Endothelial cell of umbilical vein (primary cell): ENCODE results near the gene NDUFS1. TPM values are rescaled to one million over a fixed set of nuclear protein-coding genes. Genes with fewer than 3 reads are reported as not detected.

Experiments used
- BruUV-seq: library from RNA; stranded (reverse); fragments of 400-500 nt; replicated peaks from 2 replicates; lab custom pipeline; 2021; lab: Mats Ljungman, UMichigan
- CTCF ChIA-PET: fragments of 300-600, 350-600 bp; sonication (Branson Sonifier 250); formaldehyde crosslinking; loops from one replicate; lab custom pipeline; 2021; ENCODE audit warnings: antibody characterized with exemption, inconsistent platforms; lab: Charles Lee
- POLR2A ChIA-PET: fragments of 300-600, 350-600 bp; sonication (Branson Sonifier 250); formaldehyde crosslinking; loops from one replicate; lab custom pipeline; 2021; ENCODE audit warnings: antibody characterized with exemption, inconsistent platforms; lab: Charles Lee
- DNase-seq: peaks from one replicate; pipeline ENCODE4 v3.0.0-alpha.2; 2011; ENCODE audit warnings: low read depth, low spot score
- FAIRE-seq: peaks from 2 replicates; lab custom pipeline; 2011; peaks lifted over from hg19 to GRCh38; lab: Jason Lieb, UNC
- H2AFZ ChIP-seq: 2 replicates; pipeline ENCODE4 v1.6.0; 2012; ENCODE audit warnings: low read depth, low read length, control low read depth, inconsistent platforms
- H3K27ac ChIP-seq: 2 replicates; pipeline ENCODE4 v1.5.1; 2011; ENCODE audit warnings: low read depth, mild to moderate bottlenecking, control low read depth, low read length, moderate library complexity; ENCODE audit not compliant: insufficient read depth
- H3K27me3 ChIP-seq, 2 experiments: 2 replicates each; pipeline versions ENCODE4 v1.6.0 to v1.6.1; 2011; ENCODE audit warnings: low read length in 2 of 2, mixed read lengths in 1 of 2; ENCODE audit not compliant: control insufficient read depth in 2 of 2, insufficient read depth in 2 of 2
- H3K36me3 ChIP-seq, 2 experiments: 2 replicates in 1 of 2; 3 replicates in 1 of 2; pipeline ENCODE4 v1.5.1; 2011; ENCODE audit warnings: low read length in 2 of 2, mild to moderate bottlenecking in 1 of 2, moderate library complexity in 1 of 2; ENCODE audit not compliant: control insufficient read depth in 2 of 2, insufficient read depth in 2 of 2; ENCODE audit errors: extremely low read depth in 1 of 2
- H3K4me1 ChIP-seq: 3 replicates; pipeline ENCODE4 v1.5.1; 2011; ENCODE audit warnings: mild to moderate bottlenecking, low read length; ENCODE audit not compliant: control insufficient read depth, insufficient read depth; ENCODE audit errors: extremely low read depth
- H3K4me2 ChIP-seq: 2 replicates; pipeline ENCODE4 v1.6.1; 2011; ENCODE audit warnings: low read length, control low read depth, mixed read lengths; ENCODE audit not compliant: insufficient read depth
- H3K4me3 ChIP-seq, 3 experiments: fragments of 200-600 bp in 1 of 3; sonication (generic), shearing (Covaris generic) in 1 of 3; replicated peaks in 1 of 3; 2 replicates each; pipeline ENCODE4 v1.5.1; 2011 to 2016; ENCODE audit warnings: control low read depth in 3 of 3, low read length in 3 of 3, mild to moderate bottlenecking in 2 of 3, inconsistent platforms in 1 of 3, low read depth in 1 of 3, moderate library complexity in 1 of 3; ENCODE audit not compliant: insufficient read depth in 1 of 3
- H3K79me2 ChIP-seq: 2 replicates; pipeline ENCODE4 v1.6.0; 2012; ENCODE audit warnings: low read length, inconsistent platforms; ENCODE audit not compliant: control insufficient read depth, insufficient read depth
- H3K9ac ChIP-seq: replicated peaks from 2 replicates; pipeline ENCODE3; 2011; ENCODE audit warnings: low read length, control low read depth; ENCODE audit not compliant: insufficient read depth; ENCODE audit errors: extremely low read depth
- H3K9me1 ChIP-seq: replicated peaks from 3 replicates; pipeline ENCODE4 v1.6.0; 2011; ENCODE audit warnings: mild to moderate bottlenecking, low read length; ENCODE audit not compliant: control insufficient read depth, insufficient read depth; ENCODE audit errors: extremely low read depth
- H3K9me3 ChIP-seq: replicated peaks from 2 replicates; pipeline ENCODE4 v1.5.1; 2012; ENCODE audit warnings: low read length, inconsistent platforms; ENCODE audit not compliant: control insufficient read depth, insufficient read depth
- H4K20me1 ChIP-seq: replicated peaks from 2 replicates; pipeline ENCODE3; 2011; ENCODE audit warnings: mild to moderate bottlenecking, low read length; ENCODE audit not compliant: control insufficient read depth, insufficient read depth; ENCODE audit errors: extremely low read depth
- EZH2 ChIP-seq: IDR thresholded peaks from 2 replicates; pipeline ENCODE4 v1.6.1; 2012; ENCODE audit warnings: borderline replicate concordance, low read depth, mild to moderate bottlenecking, moderate library complexity, low read length, inconsistent platforms; ENCODE audit not compliant: severe bottlenecking
- FOS ChIP-seq: IDR thresholded peaks from 2 replicates; pipeline ENCODE4 v1.6.1; 2011; ENCODE audit warnings: mild to moderate bottlenecking, low read length, moderate library complexity, borderline replicate concordance; ENCODE audit not compliant: insufficient read depth
- GATA2 ChIP-seq: IDR thresholded peaks from 2 replicates; pipeline ENCODE4 v1.7.0; 2011; ENCODE audit warnings: low read depth, mild to moderate bottlenecking, moderate library complexity, mixed read lengths, low read length; ENCODE audit not compliant: insufficient read length, insufficient read depth
- MYC ChIP-seq: IDR thresholded peaks from one replicate; pipeline ENCODE4 v1.6.1; 2011; ENCODE audit warnings: mild to moderate bottlenecking, low read depth, low read length
- POLR2A ChIP-seq: IDR thresholded peaks from 2 replicates; pipeline ENCODE4 v1.6.1; 2012; ENCODE audit warnings: low read depth, mild to moderate bottlenecking, control low read depth, low read length
- POLR2AphosphoS5 ChIP-seq: IDR thresholded peaks from 2 replicates; pipeline ENCODE4 v1.6.1; 2012; ENCODE audit warnings: low read depth, mild to moderate bottlenecking, control low read depth, low read length, moderate library complexity; ENCODE audit not compliant: insufficient read depth
- dilution Hi-C: fragments of 300-500 bp; cut with MboI; formaldehyde crosslinking; loops from one replicate; pipeline ENCODE4 v1.15.0; 2019; ENCODE audit warnings: low sequenced_read_pairs; ENCODE audit not compliant: extremely low pct_ligation_motif_present
- intact Hi-C: fragments of 100-400 bp; cut with micrococcal nuclease; formaldehyde crosslinking; loops from one replicate; pipeline ENCODE4 v1.10.0; 2022
- polyA plus RNA-seq, 4 experiments: library from polyadenylated mRNA; depleted of rRNA in 3 of 4; stranded (reverse) in 3 of 4; unstranded in 1 of 4; fragments of >200 nt; gene quantifications; 2 replicates each; pipeline versions ENCODE4 v1.2.1 to v1.2.3, GENCODE V29; 2011 to 2012; ENCODE audit warnings: missing spikeins in 1 of 4
- total RNA-seq: library from RNA; stranded (reverse); gene quantifications from 2 replicates; pipeline ENCODE4 v1.2.3, GENCODE V29; 2021
- TF ChIP-seq, protein P1 (sequence below), 2 donors: IDR thresholded peaks; 1 replicate in 1 of 2; 2 replicates in 1 of 2; pipeline ENCODE4 v1.5.1; 2011; ENCODE audit warnings: low read length in 2 of 2, mild to moderate bottlenecking in 2 of 2, moderate library complexity in 2 of 2, control low read depth in 1 of 2, inconsistent platforms in 1 of 2, low read depth in 1 of 2; ENCODE audit not compliant: insufficient read depth in 1 of 2; ENCODE audit errors: extremely low read depth in 1 of 2
- TF ChIP-seq, protein P2 (sequence below): IDR thresholded peaks from 2 replicates; pipeline ENCODE4 v1.6.1; 2011; ENCODE audit not compliant: insufficient read depth, insufficient read length

Gene NDUFS1
- total and polyA plus RNA-seq, 2 donors (not counting 3 experiments of a cell fraction or from before 2014, with no cell fraction given): 49.8 to 93.2 TPM

DNA sequence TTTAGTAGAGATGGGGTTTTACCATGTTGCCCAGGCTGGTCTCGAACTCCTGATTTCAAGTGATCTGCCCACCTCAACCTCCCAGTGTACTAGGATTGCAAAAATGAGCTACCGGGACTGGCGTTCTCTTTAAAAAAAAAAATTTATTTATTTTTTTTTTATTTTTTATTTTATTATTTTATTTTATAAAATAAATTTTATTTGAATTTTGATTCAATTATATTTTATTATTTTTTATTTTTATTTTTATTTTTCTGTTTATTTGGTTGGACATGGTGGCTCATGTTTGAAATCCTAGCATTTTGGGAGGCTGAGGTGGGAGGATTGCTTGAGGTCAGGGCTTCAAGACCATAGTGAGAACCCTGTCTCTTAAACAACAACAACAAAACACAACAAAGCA lies 32.9 kb upstream of the NDUFS1 start:
- dilution Hi-C loops (no loop called here), intact Hi-C loops (no loop called here)
- no peak overlapping the region for H3K4me2 ChIP-seq
- H3K27me3 ChIP-seq: peaks cover 6 to 13% of the 10 kb centered on the region in 2 experiments
- POLR2A ChIA-PET: no interaction called here
- no peaks in the 10 kb centered on the region for H4K20me1 ChIP-seq
- no peaks in the 10 kb centered on the region for H3K36me3 ChIP-seq
- no peaks in the 10 kb centered on the region for H3K4me1 ChIP-seq
- FAIRE-seq (no peak), DNase-seq (no peak)
- no peak overlapping the region for H3K9ac ChIP-seq
- no peaks in the 10 kb centered on the region for H3K79me2 ChIP-seq
- CTCF ChIA-PET: no interaction called here
- H3K4me3 ChIP-seq: no peak overlapping the region
- H3K9me1 ChIP-seq: no peaks in the 10 kb centered on the region
- H3K27ac ChIP-seq: no peak overlapping the region
- H3K9me3 ChIP-seq: no peaks in the 10 kb centered on the region
- TF ChIP-seq, protein P1, sequence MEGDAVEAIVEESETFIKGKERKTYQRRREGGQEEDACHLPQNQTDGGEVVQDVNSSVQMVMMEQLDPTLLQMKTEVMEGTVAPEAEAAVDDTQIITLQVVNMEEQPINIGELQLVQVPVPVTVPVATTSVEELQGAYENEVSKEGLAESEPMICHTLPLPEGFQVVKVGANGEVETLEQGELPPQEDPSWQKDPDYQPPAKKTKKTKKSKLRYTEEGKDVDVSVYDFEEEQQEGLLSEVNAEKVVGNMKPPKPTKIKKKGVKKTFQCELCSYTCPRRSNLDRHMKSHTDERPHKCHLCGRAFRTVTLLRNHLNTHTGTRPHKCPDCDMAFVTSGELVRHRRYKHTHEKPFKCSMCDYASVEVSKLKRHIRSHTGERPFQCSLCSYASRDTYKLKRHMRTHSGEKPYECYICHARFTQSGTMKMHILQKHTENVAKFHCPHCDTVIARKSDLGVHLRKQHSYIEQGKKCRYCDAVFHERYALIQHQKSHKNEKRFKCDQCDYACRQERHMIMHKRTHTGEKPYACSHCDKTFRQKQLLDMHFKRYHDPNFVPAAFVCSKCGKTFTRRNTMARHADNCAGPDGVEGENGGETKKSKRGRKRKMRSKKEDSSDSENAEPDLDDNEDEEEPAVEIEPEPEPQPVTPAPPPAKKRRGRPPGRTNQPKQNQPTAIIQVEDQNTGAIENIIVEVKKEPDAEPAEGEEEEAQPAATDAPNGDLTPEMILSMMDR (IDR thresholded peaks at IDR 0.05; ENCODE audit: extremely low read depth in 1 of 2, insufficient read depth in 1 of 2, low read depth in 1 of 2, low read length in 2 of 2): no peak
- no peak for TF ChIP-seq POLR2A
- no peak for TF ChIP-seq EZH2
- TF ChIP-seq MYC: no peak
- no TSS peak for BruUV-seq
- no peak overlapping the region for H2AFZ ChIP-seq

DNA sequence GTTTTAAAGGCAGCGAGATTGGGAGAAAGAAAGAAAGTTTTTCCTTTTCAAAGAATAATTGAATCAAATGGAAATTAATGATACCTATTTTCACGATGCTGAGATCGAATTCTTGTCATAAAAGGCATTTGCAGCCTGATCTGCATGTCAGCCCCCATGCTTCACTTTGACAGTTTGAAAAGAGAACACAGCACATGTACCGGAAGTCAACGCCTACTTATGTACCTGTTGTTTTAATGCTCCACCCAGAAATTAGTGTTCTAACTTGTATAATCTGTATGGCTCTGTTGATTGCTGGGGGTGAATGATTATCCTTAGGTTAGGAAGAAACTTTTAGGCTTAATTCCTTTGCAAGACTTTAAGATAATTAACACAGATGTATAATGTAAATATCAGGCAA lies 31.4 kb upstream of the NDUFS1 start:
- FAIRE-seq (no peak), DNase-seq (no peak)
- H3K27me3 ChIP-seq: peaks cover 6 to 13% of the 10 kb centered on the region in 2 experiments
- H2AFZ ChIP-seq: no peak overlapping the region
- POLR2A ChIA-PET: no interaction called here
- CTCF ChIA-PET: no interaction called here
- no peak overlapping the region for H3K9ac ChIP-seq
- no peaks in the 10 kb centered on the region for H3K4me1 ChIP-seq
- no peaks in the 10 kb centered on the region for H4K20me1 ChIP-seq
- no peaks in the 10 kb centered on the region for H3K79me2 ChIP-seq
- H3K27ac ChIP-seq: no peak overlapping the region
- no peaks in the 10 kb centered on the region for H3K9me3 ChIP-seq
- no peak overlapping the region for H3K4me3 ChIP-seq
- H3K4me2 ChIP-seq: no peak overlapping the region
- dilution Hi-C loops: no loop called here
- BruUV-seq: no TSS peak
- H3K36me3 ChIP-seq: no peaks in the 10 kb centered on the region
- intact Hi-C loops: no loop called here
- TF ChIP-seq, protein P2, sequence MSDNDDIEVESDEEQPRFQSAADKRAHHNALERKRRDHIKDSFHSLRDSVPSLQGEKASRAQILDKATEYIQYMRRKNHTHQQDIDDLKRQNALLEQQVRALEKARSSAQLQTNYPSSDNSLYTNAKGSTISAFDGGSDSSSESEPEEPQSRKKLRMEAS: no peak
- TF ChIP-seq POLR2AphosphoS5 (no peak), GATA2 (no peak), POLR2A (no peak), FOS (no peak)
- TF ChIP-seq, protein P1 (IDR thresholded peaks at IDR 0.05; ENCODE audit: extremely low read depth in 1 of 2, insufficient read depth in 1 of 2, low read depth in 1 of 2, low read length in 2 of 2): no peak
- no peaks in the 10 kb centered on the region for H3K9me1 ChIP-seq
